CD4-positive, alpha-beta T cell treated with Interleukin-6 for 4 hours (primary cell): ENCODE data around the gene TEAD3.
"Not testable (repeated sequence)": the region's sequence is repeated elsewhere in the genome, so short reads cannot be mapped to it uniquely, and the experiment has no call there.

ENCODE experiments used
- DNase-seq: peaks from one replicate; pipeline ENCODE4 v3.0.0-alpha.2; 2020; ENCODE audit warnings: mixed read lengths

Gene TEAD3

DNA sequence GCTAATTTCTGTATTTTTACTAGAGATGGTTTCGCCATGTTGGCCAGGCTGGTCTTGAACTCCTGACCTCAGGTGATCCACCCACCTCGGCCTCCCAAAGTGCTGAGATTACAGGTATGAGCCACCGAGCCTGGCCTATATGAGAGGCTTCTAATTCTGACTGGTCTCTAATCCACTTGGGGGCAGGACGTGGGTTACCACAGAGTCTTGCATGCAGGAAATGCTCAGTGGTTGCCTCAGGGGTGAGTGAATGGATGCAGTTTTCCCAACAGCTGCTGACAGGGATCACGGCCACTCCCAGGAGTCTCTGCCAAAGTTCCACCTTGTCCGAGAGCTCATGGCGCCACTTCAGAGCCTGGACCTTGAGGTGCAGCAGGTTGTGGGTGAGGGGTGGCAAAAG lies 51.2 kb downstream of the TEAD3 start:
- peak; percentile 23 for DNase-seq

DNA sequence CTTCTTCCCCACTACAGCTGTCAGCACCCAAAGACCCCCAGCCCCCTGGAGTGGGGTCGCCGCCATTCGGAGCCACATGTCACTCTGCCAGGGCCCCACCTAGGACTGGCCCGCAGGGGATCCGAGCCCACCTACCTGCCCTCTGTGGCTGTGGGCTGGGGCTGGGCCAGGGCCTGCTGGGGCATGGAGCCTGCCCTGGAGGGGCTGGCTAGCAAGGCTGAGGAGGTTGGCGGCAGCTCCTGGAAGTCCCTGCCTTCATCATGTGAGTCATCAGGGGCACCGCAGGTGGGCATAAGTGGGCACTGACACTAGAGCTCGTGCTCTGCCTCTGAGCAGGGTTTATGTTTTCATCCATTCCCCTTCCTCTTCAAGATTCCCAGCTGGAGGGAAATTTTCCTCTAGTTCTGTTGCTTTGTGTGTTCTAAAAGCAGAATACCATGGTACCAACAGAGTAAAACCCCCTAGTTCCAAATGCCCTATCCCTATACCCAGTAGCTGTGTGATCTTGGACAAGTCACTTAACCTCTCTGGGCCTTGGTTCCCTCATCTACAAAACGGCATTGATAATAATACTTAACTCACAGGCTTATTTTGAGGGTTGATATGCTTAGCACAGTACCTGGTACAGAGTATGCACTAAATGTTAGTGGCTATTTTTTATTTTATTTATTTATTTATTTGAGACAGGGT lies 53.4 kb downstream of the TEAD3 start:
- no peak for DNase-seq

- no peak for DNase-seq
Measured at GRCh38 chr6:35442693-35443092, 54.2 kb downstream of the TEAD3 start.

- no peak for DNase-seq
Measured at GRCh38 chr6:35441642-35442041, 55.2 kb downstream of the TEAD3 start.

- no peak for DNase-seq
Measured at GRCh38 chr6:35441205-35441604, 55.7 kb downstream of the TEAD3 start.

DNA sequence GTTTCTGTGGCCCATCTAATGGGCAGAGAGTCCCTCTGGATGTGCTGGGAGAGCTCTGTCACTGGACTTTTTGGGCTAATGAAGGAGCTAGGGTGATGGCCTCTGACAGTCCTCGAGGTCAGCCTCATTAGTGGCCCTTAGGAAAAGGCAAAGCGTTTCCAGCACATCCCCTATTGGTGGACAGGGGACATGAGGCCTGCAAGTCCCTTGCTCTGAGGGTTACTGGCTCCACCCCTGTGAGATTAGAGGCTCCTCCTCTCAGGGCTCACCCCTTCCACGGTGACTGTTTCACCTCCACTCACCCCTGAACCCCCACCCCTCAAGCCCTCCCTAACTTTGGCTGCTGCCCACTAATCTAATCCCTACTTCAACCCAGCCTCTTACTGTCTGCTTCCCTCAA lies 57.6 kb downstream of the TEAD3 start:
- DNase-seq: no peak

DNA sequence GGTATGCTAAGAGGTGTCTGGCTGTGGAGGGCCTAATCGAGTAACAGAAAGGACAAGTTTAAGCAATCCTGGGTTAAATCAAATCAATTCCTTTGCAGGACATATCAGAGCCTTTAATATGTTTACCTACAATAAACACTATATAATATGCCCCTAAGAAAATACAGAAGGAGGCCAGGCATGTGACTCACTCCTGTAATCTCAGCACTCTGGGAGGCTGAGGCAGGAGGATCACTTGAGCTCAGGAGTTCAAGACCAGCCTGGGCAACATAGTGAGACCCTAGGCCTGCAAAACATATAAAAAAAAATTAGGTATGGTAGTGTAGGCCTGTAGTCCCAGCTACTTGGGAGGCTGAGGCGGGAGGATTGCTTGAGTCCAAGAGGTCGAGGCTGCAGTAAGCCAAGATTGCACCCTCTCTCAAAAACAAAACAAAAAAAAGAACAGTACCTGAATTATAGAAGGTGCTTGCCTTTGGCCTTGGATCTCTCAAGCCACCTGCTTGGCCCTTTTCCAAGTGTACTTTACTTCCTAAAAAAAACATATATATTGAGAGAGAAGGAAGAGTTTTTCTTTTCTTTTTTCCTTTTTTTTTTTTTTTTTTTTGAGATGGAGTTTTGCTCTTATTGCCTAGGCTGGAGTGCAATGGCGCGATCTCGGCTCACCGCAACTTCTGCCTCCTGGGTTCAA lies 58.4 kb downstream of the TEAD3 start:
- not testable (repeated sequence) for DNase-seq

GRCh38 chr6:35436071-35436857 lies 60.6 kb downstream of the TEAD3 start:
- DNase-seq: no peak

GRCh38 chr6:35435074-35435837 lies 61.6 kb downstream of the TEAD3 start:
- DNase-seq: no peak

GRCh38 chr6:35432702-35433101 lies 64.2 kb downstream of the TEAD3 start:
- not testable (repeated sequence) for DNase-seq

DNA sequence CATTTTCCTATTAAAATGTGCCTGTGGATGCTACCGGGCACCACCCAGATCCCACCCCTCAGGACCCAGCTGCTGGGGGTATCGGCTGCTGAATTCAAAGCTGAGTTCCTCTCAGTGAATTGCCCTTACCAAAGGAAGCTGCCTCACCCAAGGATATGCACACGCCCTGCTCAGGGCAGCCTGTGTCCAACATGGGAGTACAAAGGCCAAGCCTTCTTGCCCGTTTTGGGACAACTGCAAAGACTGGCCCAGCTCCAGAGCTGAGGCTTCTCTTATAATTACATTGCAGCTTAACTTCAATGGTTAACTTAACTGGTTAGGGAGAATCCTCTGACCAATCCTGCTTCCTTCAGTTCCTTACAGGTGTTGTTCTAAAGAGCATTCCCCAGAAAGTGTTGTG lies 64.6 kb downstream of the TEAD3 start:
- DNase-seq: no peak

DNA sequence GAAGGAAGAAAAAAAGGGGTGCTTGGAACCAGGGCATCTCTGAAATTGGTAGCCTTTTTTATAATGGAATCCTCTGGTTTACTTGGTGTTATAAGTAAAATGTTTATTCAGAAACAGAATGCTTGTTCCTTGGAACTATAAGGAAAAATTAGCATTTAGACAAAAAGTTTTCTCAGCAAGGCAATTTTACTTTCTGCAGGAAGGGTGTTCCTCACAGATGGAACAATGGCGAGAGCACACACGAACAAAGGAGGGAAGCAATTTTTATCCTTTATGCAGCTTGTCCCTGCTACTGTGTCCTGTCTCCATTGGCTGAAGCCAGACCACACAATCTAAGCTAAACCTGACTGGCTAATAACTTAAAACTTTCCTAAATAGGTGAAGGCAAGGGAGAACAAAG lies 67.4 kb downstream of the TEAD3 start:
- DNase-seq: no peak

GRCh38 chr6:35428421-35429149 lies 68.3 kb downstream of the TEAD3 start:
- DNase-seq: no peak

- no peak for DNase-seq
Measured at GRCh38 chr6:35427851-35428321, 69.0 kb downstream of the TEAD3 start.

DNA sequence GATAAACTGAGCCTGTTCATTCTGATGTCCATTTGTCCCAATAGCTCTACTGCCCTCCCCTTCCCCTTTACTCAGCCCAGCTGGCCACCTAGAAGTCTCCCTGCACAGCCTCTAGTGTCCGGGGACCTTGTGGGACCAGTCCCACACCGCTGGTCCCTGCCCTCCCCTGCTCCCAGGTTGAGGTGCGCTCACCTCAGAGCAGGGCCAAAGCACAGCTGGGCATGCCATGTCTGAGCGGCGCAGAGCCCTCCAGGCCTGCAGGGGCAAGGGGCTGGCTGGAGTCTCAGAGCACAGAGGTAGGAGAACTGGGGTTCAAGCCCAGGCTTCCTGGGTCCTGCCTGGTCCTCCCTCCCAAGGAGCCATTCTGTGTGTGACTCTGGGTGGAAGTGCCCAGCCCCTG lies 69.4 kb downstream of the TEAD3 start:
- no peak for DNase-seq

GRCh38 chr6:35426074-35426473 lies 70.8 kb downstream of the TEAD3 start:
- no peak for DNase-seq

DNA sequence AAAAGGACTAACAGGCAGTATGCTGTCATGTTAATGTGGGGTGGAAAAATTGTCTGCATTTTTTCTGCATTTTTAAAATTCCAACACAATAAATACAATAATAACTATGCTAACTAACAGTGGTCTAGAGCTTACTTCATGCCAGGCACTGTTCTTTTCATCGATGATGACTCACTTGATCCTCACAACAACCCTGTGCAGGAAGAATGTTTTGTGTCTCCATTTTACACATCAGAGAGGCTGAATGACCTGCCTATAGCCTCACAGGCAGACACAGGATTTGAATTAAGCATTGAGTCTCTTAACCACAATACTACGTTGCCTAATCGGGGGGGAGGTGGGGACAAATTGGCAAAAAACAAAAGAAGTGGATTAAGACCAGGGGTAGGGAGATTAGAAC lies 71.6 kb downstream of the TEAD3 start:
- DNase-seq: no peak
